HEK293T (cell line): ENCODE results near the gene COMTD1.

Experiments used
- FOXK2 ChIP-seq: fragments of 450-650 bp; IDR thresholded peaks from 2 replicates; pipeline ENCODE4 v1.6.1; 2016; ENCODE audit warnings: mild to moderate bottlenecking
- FOXM1 ChIP-seq: fragments of 450-650 bp; IDR thresholded peaks from 2 replicates; pipeline ENCODE4 v1.6.1; 2017; ENCODE audit warnings: mild to moderate bottlenecking, borderline replicate concordance
- L3MBTL2 ChIP-seq: fragments of 450-650 bp; conservative IDR thresholded peaks from 2 replicates; pipeline ENCODE4 v1.6.1; 2016; ENCODE audit warnings: mild to moderate bottlenecking
- NFRKB ChIP-seq: fragments of 450-650 bp; IDR thresholded peaks from 2 replicates; pipeline ENCODE4 v1.6.1; 2016; ENCODE audit warnings: mild to moderate bottlenecking, moderate library complexity
- SP1 ChIP-seq: fragments of 450-650 bp; IDR thresholded peaks from 2 replicates; pipeline ENCODE4 v1.6.1; 2017
- SUZ12 ChIP-seq: fragments of 450-650 bp; IDR thresholded peaks from 2 replicates; pipeline ENCODE4 v1.6.1; 2016; ENCODE audit warnings: mild to moderate bottlenecking
- ZNF384 ChIP-seq: fragments of 450-650 bp; IDR thresholded peaks from 2 replicates; pipeline ENCODE4 v1.6.1; 2016

DNA sequence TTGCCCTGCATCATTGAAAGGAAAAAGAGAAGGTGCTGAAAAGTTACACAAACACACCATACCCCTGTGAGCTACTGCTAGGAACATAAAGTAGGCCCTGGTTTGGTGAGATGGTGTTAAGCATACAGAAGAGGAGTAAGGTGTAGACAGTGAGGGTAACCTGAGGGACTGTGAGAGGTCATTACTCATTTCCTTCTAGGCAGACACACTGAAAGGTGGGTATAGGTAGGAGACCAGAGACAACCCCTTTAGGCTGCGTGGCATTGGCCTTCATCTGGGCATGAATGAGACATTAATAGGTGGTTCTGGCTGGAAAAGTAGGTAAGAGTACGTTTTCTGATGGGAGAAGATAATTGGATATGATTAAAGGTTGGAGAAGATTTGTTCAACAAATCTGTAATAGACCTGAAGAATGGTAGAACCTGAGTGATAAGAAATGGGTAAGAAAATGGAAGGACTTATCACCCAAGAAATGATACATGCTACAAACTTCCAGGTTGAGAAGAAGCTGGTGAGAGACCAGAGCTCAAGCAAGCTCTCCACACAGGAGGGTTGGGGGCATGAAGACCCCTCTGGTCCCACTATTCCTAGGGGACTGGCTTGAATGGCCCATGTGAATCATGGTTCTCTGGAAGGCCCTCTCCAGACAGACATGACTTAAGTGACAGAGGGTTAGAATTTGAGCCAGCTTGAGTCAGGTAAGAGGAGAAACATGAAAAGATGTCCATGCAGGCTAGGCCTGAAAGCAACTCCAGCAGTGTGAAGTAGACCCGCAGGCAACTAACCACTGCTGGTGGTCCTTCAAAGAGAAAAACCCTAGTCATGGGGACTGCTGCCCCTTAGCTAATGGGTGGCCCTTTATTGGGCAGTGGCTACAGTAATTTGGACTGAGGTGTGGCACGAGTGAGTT lies 3.8 kb downstream of the COMTD1 start:
- TF ChIP-seq SP1 (no peak), FOXK2 (no peak), L3MBTL2 (no peak), ZNF384 (no peak), NFRKB (no peak), SUZ12 (no peak), FOXM1 (no peak)
